ENCODE data around the gene EIF5. TPM values are rescaled to one million over a fixed set of nuclear protein-coding genes. Genes with fewer than 3 reads are reported as not detected.

Gene EIF5
- total RNA-seq, 1 donor from 2014 or later: 258 TPM

- H3K27me3 Mint-ChIP-seq: no peaks in the 10 kb centered on the region
- H3K27ac Mint-ChIP-seq: peak overlapping the region; percentile 59
- no peak overlapping the region for H3K4me3 Mint-ChIP-seq
- H3K9me3 Mint-ChIP-seq: no peaks in the 10 kb centered on the region
- peaks cover 1% of the 10 kb centered on the region for H3K36me3 Mint-ChIP-seq (ENCODE audit: low read depth)
- DNase-seq: peak; percentile 66
- intact Hi-C loops (cut with micrococcal nuclease): loop anchor here (5.0 to 10.0 kb wide), 2 partner anchors 38 to 81 kb away; no protein-coding TSS in a partner anchor
- peaks cover 40% of the 10 kb centered on the region for H3K4me1 Mint-ChIP-seq
Observed at GRCh38 chr14:103393676-103394626, 59.9 kb downstream of the EIF5 start.

Other genes with a start within 250 kb of the EIF5 start
- not detected in 2 replicates for gene EXOC3L4, start 239.5 kb upstream of the EIF5 start, total RNA-seq
- 0.37 and 0.50 TPM in 2 replicates for gene TNFAIP2, start 210.8 kb upstream of the EIF5 start, total RNA-seq
- gene MARK3, start 51.2 kb downstream of the EIF5 start, total RNA-seq: 82.0 and 89.7 TPM in 2 replicates
- gene CKB, start 188.6 kb downstream of the EIF5 start, total RNA-seq: 14.2 and 21.1 TPM in 2 replicates
- gene TRMT61A, start 195.0 kb downstream of the EIF5 start, total RNA-seq: 22.7 and 23.6 TPM in 2 replicates
- gene BAG5, start 228.4 kb downstream of the EIF5 start, total RNA-seq: 32.1 and 33.9 TPM in 2 replicates
- gene COA8, start 228.7 kb downstream of the EIF5 start, total RNA-seq: 38.4 and 41.2 TPM in 2 replicates